GM19043 (cell line): ENCODE results near the gene NUDCD3.

Source experiments
- ATAC-seq: cut with Tn5 transposase; IDR thresholded peaks from one replicate; pipeline ENCODE4 v1.9.1; 2021; ENCODE audit warnings: low read depth; ENCODE audit not compliant: unreplicated experiment

Gene NUDCD3

DNA sequence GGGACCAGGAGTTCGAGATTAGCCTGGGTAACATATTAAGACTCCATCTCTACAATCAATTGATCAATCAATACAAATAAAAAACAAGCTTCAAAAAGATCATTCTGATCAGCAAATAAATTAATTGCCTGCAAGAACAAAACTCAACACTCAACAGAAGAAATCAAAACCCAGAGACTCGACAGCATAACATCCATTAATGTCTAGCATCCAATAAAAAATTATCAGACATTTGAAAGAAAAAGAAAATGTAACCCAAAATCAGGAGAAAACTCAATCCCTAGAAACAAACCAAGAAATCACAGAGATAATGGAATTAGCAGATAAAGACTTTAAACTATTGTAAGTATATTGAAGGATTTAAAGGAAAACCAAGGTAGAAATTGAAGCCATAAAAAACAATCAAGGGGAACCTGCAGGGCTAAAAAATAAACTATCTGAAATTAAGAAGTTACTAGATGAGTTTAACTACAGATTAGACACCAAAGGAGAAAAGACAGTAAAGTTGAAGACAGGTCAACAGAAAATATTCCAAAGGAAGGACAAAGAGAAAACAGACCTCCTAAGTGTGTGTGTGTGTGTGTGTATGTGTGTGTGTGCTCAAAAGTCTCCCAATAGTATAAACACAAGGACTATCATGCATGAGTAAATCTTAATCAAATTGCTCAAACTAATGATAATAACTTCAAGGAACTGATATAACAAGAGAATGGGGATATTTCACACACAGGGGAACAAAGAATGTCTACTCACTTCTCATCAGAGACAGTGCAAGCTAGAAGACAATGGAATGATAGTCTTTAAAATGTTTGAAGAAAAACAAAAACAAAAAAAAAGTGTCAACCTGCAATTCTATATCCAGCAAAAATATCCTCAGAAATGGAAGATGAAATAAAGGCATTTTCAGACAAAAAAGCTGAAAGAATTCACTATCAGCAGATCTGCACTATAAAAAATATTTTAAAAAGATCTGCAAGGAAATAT is 7.7 kb downstream of the NUDCD3 start:
- no peak for ATAC-seq

GRCh38 chr7:44477938-44478337 is 12.5 kb downstream of the NUDCD3 start:
- ATAC-seq, result no peak

DNA sequence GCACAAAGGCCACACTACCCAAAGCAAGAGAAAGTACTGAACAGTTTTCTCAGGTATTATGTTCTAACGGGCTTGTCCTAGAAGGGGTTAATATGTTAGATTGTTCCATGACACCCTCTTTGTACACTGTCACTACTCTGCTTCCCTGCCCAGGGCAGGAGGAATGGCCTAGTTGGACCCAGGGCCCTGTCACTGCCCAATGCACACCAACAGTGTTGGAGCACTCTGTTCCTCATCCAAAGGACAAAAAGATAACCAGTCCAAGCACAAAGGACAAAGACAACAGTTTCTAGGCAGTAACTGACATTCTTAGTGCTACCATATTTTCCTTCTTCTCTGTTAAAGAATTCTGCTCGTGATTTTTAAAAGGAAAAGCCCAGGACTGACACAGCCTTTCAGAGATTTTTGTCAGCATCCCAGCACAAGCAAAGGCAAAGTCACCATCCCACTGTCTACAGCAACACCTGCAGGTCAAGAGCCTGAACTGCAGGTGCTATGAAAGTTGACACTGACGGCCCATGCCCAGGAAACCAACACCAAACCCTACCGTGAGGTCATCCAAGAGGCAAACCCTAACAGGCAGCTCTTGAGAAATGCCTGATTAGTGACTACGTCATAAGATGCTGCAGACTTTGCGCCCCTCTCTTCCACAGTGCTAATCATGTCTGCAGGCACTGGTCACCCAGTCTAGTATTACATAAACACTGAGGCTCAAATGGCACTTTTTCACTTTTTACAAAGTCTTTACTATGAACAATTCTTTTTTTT is 13.2 kb downstream of the NUDCD3 start:
- no peak for ATAC-seq

DNA sequence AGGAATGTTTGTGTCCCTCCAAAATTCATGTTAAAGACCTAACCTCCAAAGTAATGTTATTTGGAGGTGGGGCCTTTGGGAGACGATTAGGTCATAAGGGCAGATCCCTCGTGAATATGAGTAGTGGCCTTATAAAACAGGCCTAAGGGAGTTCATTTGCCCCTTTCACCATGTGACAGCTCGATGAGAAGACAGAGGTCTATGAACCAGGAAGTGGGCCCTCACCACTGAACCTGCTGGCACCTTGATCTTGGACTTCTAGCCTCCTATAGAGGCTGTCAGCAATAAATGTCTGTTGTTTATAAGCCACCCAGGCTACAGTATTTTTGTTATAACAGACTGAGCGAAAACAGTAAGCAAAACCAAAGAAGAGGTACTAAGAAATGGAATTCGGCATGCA is 14.1 kb downstream of the NUDCD3 start:
- ATAC-seq, result no peak

- no peak for ATAC-seq
Observed at GRCh38 chr7:44473295-44473694, 17.2 kb downstream of the NUDCD3 start.

- ATAC-seq, result no peak
Observed at GRCh38 chr7:44472843-44473242, 17.6 kb downstream of the NUDCD3 start.

- ATAC-seq, result no peak
Observed at GRCh38 chr7:44471850-44472249, 18.6 kb downstream of the NUDCD3 start.

DNA sequence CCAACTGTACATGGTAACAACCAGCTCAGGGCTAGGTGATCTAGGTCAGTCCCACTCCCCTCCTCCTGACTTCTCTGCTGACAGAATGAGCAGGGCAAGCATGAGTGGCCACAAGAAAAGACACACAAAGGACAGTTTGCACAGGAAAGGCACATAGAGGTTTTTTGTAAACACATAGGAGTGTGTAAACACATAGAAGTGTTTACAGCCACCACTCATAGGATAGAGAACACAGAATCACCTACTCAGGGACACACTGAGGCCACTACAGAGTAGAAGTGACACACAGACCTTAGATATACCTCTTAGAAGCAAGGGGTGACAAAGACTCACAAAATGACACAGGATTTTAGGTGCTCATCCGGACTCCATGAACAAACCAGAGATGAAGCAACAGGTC is 19.0 kb downstream of the NUDCD3 start:
- no peak for ATAC-seq

GRCh38 chr7:44470628-44471245 is 19.7 kb downstream of the NUDCD3 start:
- no peak for ATAC-seq

- ATAC-seq, result no peak
Observed at GRCh38 chr7:44470135-44470479, 20.4 kb downstream of the NUDCD3 start.

GRCh38 chr7:44469461-44470134 is 20.9 kb downstream of the NUDCD3 start:
- ATAC-seq, result no peak

- ATAC-seq, result no peak
Observed at GRCh38 chr7:44467217-44467548, 23.3 kb downstream of the NUDCD3 start.

DNA sequence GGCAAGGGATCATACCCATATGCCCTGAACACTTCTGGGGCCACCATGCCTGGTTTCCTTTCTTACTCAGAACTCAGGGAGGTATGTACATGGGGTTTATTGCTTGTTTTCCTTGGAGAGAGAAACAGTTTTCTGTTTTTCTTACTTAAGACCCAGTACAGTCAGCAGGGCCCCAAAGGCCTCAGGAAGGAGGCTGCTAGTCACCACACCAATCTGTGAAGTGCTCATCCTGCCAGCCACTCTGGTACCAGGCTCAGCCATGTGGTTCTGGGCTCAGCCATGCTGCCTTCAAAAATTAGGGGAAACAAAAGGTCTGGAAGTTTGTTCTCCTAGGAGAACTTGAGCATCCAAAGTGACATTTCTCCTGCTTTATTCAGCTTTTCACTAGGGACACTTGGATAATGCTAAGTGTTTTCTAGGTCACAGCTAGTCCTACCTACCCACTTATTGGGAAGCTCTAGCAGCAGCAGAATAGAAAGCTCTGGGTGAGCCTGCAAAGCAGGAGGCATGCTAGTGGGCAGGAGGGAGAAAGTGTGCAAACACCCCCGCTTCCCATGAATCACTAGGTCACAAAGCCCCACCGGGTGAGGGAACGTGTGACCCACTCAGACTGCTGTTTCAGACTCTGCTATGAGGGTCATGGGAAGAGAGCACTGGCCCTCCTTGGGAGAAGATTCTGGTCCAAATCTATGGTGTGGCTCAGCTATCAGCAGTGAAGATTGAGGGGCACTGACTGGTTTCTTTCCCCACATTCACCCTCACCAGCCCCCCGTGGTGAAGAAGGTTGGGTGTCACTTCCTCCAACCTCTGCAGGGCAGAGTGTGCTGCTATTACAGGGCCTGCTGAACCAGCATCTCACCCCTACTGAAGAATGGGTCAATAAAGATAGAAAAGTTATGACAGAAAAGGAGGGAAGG is 23.9 kb downstream of the NUDCD3 start:
- no peak for ATAC-seq

DNA sequence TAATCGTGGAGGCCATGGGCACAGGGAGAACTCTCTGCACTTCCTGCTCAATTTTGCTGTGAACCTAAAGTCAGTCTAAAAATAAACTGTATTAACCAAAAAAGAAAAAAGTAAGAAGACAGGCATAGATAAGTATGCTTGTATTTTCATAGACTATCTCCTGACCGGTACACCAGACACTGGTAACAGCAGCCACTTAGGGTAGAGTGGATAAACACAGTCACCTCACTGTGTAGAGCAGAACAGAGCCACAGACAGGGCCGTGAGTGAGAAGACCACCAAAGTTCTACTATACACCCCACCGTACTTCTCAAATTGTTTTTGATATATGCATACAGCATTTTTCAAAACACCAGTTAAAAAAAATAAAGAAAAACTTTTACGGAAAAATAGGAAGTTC is 25.0 kb downstream of the NUDCD3 start:
- no peak for ATAC-seq

GRCh38 chr7:44463169-44463808 is 27.2 kb downstream of the NUDCD3 start:
- no peak for ATAC-seq

- ATAC-seq, result no peak
Observed at GRCh38 chr7:44461387-44461786, 29.1 kb downstream of the NUDCD3 start.

- ATAC-seq, result peak; percentile 97
Observed at GRCh38 chr7:44460325-44460724, 30.1 kb downstream of the NUDCD3 start.

- ATAC-seq, result no peak
Observed at GRCh38 chr7:44455155-44455554, 35.3 kb downstream of the NUDCD3 start.

- no peak for ATAC-seq
Observed at GRCh38 chr7:44454348-44454747, 36.1 kb downstream of the NUDCD3 start.
